HG02763 (cell line): ENCODE measurements around the gene GABRG2.

Source experiments
- ATAC-seq: cut with Tn5 transposase; IDR thresholded peaks from one replicate; pipeline ENCODE4 v1.9.1; 2021; ENCODE audit warnings: mild to moderate bottlenecking, moderate library complexity; ENCODE audit not compliant: unreplicated experiment

Gene GABRG2

GRCh38 chr5:162187371-162187770 is 119.8 kb downstream of the GABRG2 start:
- no peak for ATAC-seq

GRCh38 chr5:162189719-162190118 is 122.1 kb downstream of the GABRG2 start:
- no peak for ATAC-seq

GRCh38 chr5:162193012-162193411 is 125.4 kb downstream of the GABRG2 start:
- ATAC-seq: no peak

GRCh38 chr5:162196351-162196750 is 128.8 kb downstream of the GABRG2 start:
- ATAC-seq: no peak

- ATAC-seq: no peak
These were observed 134.8 kb downstream of the GABRG2 start for GRCh38 chr5:162202285-162202880.
